ENCODE data around the gene AUNIP.
A peak's percentile ranks its signal among the peaks of the same experiment; 100 is the strongest.

The AUNIP gene

DNA sequence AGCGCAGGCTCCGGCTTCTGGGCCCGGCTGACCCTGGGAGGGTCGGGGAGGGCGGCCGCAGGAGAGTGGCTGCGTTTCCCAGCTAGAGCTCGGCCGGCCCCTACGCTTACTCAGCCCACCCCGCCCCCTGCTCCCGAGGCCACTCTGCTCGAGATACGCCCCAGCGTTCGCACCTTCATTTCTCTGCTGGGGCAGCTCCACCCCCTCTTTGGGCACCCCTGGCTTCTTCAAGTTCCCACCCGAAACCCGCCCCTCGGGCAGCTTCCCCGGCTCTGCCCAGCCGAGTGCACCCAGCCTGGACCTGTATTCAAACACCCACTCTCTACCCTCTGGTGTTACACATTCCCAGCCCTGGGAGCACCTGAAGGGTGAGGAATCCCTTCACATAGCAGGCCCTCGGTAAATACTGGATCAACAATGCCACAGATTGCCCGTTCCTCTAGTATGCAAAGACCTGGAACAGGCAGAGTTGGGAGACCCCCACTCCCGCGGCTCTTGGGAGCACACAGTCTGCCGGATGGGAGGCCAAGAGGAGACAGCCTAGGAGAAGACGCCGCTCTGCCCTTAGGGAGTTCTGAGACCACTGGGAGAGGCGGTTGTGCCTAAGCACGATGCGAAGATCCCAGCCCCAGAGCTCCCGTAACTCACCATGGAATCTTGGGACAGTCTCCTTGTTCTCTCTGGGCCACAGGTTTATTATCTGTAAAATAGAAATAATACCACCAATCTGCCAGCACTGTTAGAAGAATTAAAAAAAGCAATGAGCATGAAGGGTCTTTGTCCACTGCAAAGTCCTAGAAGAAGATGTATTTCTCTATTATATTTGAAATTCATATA is 16.8 kb upstream of the AUNIP start:
- no peaks in the 10 kb centered on the region for H3K27me3 ChIP-seq (ENCODE audit: insufficient read depth, low read length)
- H3K9ac ChIP-seq (ENCODE audit: low read length): peak overlapping the region; percentile 52; the same call in 1 of the 2 replicates
- no peaks in the 10 kb centered on the region for H3K9me3 ChIP-seq (ENCODE audit: low read length)
- no peaks in the 10 kb centered on the region for H3K79me2 ChIP-seq (ENCODE audit: insufficient read depth, low read length)
- no peaks in the 10 kb centered on the region for H3F3A ChIP-seq (ENCODE audit: insufficient read depth, low read length)
- H3K4me1 ChIP-seq (ENCODE audit: insufficient read depth, low read length, severe bottlenecking): peaks cover 24% of the 10 kb centered on the region
- no peaks in the 10 kb centered on the region for H4K20me1 ChIP-seq (ENCODE audit: insufficient read depth, low read length)
- TF ChIP-seq EZH2 (IDR thresholded peaks at IDR 0.05; ENCODE audit: borderline replicate concordance, low read length): no peak
- TF ChIP-seq, protein P1, sequence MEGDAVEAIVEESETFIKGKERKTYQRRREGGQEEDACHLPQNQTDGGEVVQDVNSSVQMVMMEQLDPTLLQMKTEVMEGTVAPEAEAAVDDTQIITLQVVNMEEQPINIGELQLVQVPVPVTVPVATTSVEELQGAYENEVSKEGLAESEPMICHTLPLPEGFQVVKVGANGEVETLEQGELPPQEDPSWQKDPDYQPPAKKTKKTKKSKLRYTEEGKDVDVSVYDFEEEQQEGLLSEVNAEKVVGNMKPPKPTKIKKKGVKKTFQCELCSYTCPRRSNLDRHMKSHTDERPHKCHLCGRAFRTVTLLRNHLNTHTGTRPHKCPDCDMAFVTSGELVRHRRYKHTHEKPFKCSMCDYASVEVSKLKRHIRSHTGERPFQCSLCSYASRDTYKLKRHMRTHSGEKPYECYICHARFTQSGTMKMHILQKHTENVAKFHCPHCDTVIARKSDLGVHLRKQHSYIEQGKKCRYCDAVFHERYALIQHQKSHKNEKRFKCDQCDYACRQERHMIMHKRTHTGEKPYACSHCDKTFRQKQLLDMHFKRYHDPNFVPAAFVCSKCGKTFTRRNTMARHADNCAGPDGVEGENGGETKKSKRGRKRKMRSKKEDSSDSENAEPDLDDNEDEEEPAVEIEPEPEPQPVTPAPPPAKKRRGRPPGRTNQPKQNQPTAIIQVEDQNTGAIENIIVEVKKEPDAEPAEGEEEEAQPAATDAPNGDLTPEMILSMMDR (IDR thresholded peaks at IDR 0.05; ENCODE audit: low read length): no peak
- no peak overlapping the region for H3K27ac ChIP-seq (ENCODE audit: low read depth, low read length, poor library complexity, severe bottlenecking)
- peak overlapping the region; percentile 59 for H3K4me3 ChIP-seq (ENCODE audit: low read depth, low read length, poor library complexity, severe bottlenecking)
- H2AFZ ChIP-seq (ENCODE audit: low read length): no peak overlapping the region
- H3K36me3 ChIP-seq (ENCODE audit: insufficient read depth, low read length): no peaks in the 10 kb centered on the region
- no peaks in the 10 kb centered on the region for H3K9me2 ChIP-seq (ENCODE audit: low read depth, low read length)
- H3K4me2 ChIP-seq (ENCODE audit: low read length): peak overlapping the region; percentile 80

GRCh38 chr1:25875154-25875855 is 16.0 kb upstream of the AUNIP start, which contains the start of gene PAQR7:
PAQR7 (minus strand) TSS chr1:25875708; CDS start chr1:25863839, 11,869 bp downstream.
- Histone ChIP-seq H3F3A (ENCODE audit: insufficient read depth, low read length) (no peaks in the 10 kb centered on the region), H3K9ac (ENCODE audit: low read length) (peak within 1 kb of the TSS; percentile 52), H4K20me1 (ENCODE audit: insufficient read depth, low read length) (no peaks in the 10 kb centered on the region), H3K9me3 (ENCODE audit: low read length) (no peaks in the 10 kb centered on the region), H2AFZ (ENCODE audit: low read length) (no peak within 1 kb of the TSS), H3K27ac (ENCODE audit: low read depth, low read length, poor library complexity, severe bottlenecking) (no peak within 1 kb of the TSS), H3K27me3 (ENCODE audit: insufficient read depth, low read length) (no peaks in the 10 kb centered on the region), H3K4me1 (ENCODE audit: insufficient read depth, low read length, severe bottlenecking) (peaks cover 24% of the 10 kb centered on the region), H3K36me3 (ENCODE audit: insufficient read depth, low read length) (no peaks in the 10 kb centered on the region), H3K9me2 (ENCODE audit: low read depth, low read length) (no peaks in the 10 kb centered on the region), H3K79me2 (ENCODE audit: insufficient read depth, low read length) (no peaks in the 10 kb centered on the region), H3K4me2 (ENCODE audit: low read length) (peak within 1 kb of the TSS; percentile 80), H3K4me3 (ENCODE audit: low read depth, low read length, poor library complexity, severe bottlenecking) (peak within 1 kb of the TSS; percentile 59)
- no peak for TF ChIP-seq EZH2 (IDR thresholded peaks at IDR 0.05; ENCODE audit: borderline replicate concordance, low read length)
- TF ChIP-seq, protein P1 (IDR thresholded peaks at IDR 0.05; ENCODE audit: low read length): 0 out of 2 replicates have a peak, but pooled peaks have one; percentile 9

GRCh38 chr1:25874635-25875153 is 15.4 kb upstream of the AUNIP start:
- Histone ChIP-seq H3K4me2 (ENCODE audit: low read length) (peak overlapping the region; percentile 80), H3K9ac (ENCODE audit: low read length) (peak overlapping the region; percentile 52), H3K4me3 (ENCODE audit: low read depth, low read length, poor library complexity, severe bottlenecking) (peak overlapping the region; percentile 59), H3K36me3 (ENCODE audit: insufficient read depth, low read length) (no peaks in the 10 kb centered on the region), H3K27me3 (ENCODE audit: insufficient read depth, low read length) (no peaks in the 10 kb centered on the region), H4K20me1 (ENCODE audit: insufficient read depth, low read length) (no peaks in the 10 kb centered on the region), H3K27ac (ENCODE audit: low read depth, low read length, poor library complexity, severe bottlenecking) (no peak overlapping the region), H3F3A (ENCODE audit: insufficient read depth, low read length) (no peaks in the 10 kb centered on the region), H3K79me2 (ENCODE audit: insufficient read depth, low read length) (no peaks in the 10 kb centered on the region), H2AFZ (ENCODE audit: low read length) (no peak overlapping the region), H3K4me1 (ENCODE audit: insufficient read depth, low read length, severe bottlenecking) (peaks cover 24% of the 10 kb centered on the region), H3K9me2 (ENCODE audit: low read depth, low read length) (no peaks in the 10 kb centered on the region), H3K9me3 (ENCODE audit: low read length) (no peaks in the 10 kb centered on the region)
- no peak for TF ChIP-seq EZH2 (IDR thresholded peaks at IDR 0.05; ENCODE audit: borderline replicate concordance, low read length)
- TF ChIP-seq, protein P1 (IDR thresholded peaks at IDR 0.05; ENCODE audit: low read length): no peak
